K562 treated with DMSO at 1 percent for 4 hours (cell line): ENCODE measurements around the gene RBFOX2. TPM values are rescaled to one million over a fixed set of nuclear protein-coding genes. Genes with fewer than 3 reads are reported as not detected.

Experiments used
- total RNA-seq: library from RNA; unstranded; fragments of 300-600 nt; gene quantifications from 2 replicates; pipeline ENCODE4 v1.2.3, GENCODE V29; 2022; ENCODE audit not compliant: insufficient read depth

The RBFOX2 gene, protein sequence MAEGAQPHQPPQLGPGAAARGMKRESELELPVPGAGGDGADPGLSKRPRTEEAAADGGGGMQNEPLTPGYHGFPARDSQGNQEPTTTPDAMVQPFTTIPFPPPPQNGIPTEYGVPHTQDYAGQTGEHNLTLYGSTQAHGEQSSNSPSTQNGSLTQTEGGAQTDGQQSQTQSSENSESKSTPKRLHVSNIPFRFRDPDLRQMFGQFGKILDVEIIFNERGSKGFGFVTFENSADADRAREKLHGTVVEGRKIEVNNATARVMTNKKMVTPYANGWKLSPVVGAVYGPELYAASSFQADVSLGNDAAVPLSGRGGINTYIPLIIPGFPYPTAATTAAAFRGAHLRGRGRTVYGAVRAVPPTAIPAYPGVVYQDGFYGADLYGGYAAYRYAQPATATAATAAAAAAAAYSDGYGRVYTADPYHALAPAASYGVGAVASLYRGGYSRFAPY
- 18.2 and 22.6 TPM in 2 replicates for total RNA-seq

DNA sequence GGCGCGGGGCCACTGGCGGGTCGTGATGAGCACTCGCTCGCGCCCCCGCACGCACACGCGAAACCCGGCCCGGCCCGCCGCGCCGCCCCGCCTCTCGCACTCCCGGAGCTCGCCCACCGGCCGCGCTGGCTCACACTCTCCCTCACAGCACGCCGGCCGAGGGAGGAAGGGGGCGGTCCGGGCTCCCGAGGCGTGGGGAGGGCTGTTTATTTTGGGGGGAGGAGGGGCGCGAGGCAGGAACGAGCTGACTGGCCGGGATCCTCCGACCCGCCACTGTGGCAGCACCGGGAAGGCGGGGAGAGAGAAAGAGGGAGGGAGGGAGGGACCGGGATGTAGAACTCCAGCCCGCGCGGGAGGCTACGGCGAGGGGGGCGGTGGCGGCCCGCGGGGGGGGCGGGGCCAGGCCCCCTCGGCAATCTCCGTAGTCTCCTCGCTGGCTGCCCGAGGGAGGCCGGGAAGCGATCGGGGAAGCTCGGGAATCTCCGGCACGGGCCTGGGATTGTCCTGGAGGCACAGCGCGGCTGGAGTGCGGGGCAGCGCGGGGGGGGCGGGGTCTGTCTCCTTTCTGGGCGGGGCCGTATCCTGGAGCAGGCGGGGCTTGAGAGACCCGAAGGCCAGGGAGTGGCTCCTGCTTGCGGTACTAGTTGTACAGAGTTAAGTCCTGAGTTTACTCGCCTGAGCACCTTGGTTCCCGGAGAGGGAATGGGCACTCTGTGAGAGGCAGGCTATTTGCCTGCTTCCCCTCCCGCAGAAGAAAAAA lies at the start of gene RBFOX2:
Gene RBFOX2 (minus strand): TSS at position 179 of the 760 bp plus-strand sequence. CDS start 399 bp downstream, outside the sequence.

GRCh38 chr22:35717572-35717971 lies 311.1 kb downstream of the RBFOX2 start, which contains the start of gene APOL5:
Gene APOL5, plus strand, starts transcription at chr22:35717872. Its CDS starts 0 bp downstream, at chr22:35717872.

Other genes with a start within 250 kb of the RBFOX2 start
- gene APOL3, start 131.9 kb upstream of the RBFOX2 start, total RNA-seq: 1.9 and 2.8 TPM in 2 replicates
- gene APOL4, start 173.0 kb upstream of the RBFOX2 start, total RNA-seq: 13.9 and 15.6 TPM in 2 replicates
- 9.5 and 15.3 TPM in 2 replicates for gene APOL2, start 210.7 kb upstream of the RBFOX2 start, total RNA-seq
- 32.2 and 44.1 TPM in 2 replicates for gene APOL1, start 224.3 kb upstream of the RBFOX2 start, total RNA-seq